GM19397 (cell line): Measurements from ENCODE around the gene BRD9.
"Not testable (repeated sequence)": the region's sequence is repeated elsewhere in the genome, so short reads cannot be mapped to it uniquely, and the experiment has no call there.

Source experiments
- ATAC-seq: cut with Tn5 transposase; IDR thresholded peaks from one replicate; pipeline ENCODE4 v1.9.1; 2021; ENCODE audit warnings: mild to moderate bottlenecking, moderate library complexity; ENCODE audit not compliant: unreplicated experiment

BRD9 gene

GRCh38 chr5:860506-861150 is 32.0 kb downstream of the BRD9 start:
- ATAC-seq = no peak

GRCh38 chr5:859798-860296 is 32.8 kb downstream of the BRD9 start:
- ATAC-seq = no peak

GRCh38 chr5:859391-859790 is 33.2 kb downstream of the BRD9 start:
- no peak for ATAC-seq

GRCh38 chr5:858726-859125 is 33.9 kb downstream of the BRD9 start:
- no peak for ATAC-seq

GRCh38 chr5:856531-857425 is 35.8 kb downstream of the BRD9 start:
- no peak for ATAC-seq

- no peak for ATAC-seq
Measured at GRCh38 chr5:855771-856530, 36.6 kb downstream of the BRD9 start.

- ATAC-seq = no peak
Measured at GRCh38 chr5:854966-855743, 37.4 kb downstream of the BRD9 start.

- no peak for ATAC-seq
Measured at GRCh38 chr5:854217-854616, 38.4 kb downstream of the BRD9 start.

- ATAC-seq = not testable (repeated sequence)
Measured at GRCh38 chr5:853416-854090, 39.0 kb downstream of the BRD9 start.

GRCh38 chr5:852431-853401 is 39.9 kb downstream of the BRD9 start:
- ATAC-seq = no peak

GRCh38 chr5:852018-852417 is 40.6 kb downstream of the BRD9 start:
- ATAC-seq = no peak

- ATAC-seq = no peak
Measured at GRCh38 chr5:851553-851952, 41.0 kb downstream of the BRD9 start.

GRCh38 chr5:851076-851475 is 41.5 kb downstream of the BRD9 start:
- no peak for ATAC-seq

- ATAC-seq = no peak
Measured at GRCh38 chr5:850511-851006, 42.0 kb downstream of the BRD9 start, which contains the start of gene ZDHHC11. Gene ZDHHC11, minus strand, starts transcription at chr5:850986. Its CDS starts 384 bp downstream, at chr5:850602.

- no peak for ATAC-seq
Measured at GRCh38 chr5:849651-850301, 42.8 kb downstream of the BRD9 start.

GRCh38 chr5:848671-849111 is 43.9 kb downstream of the BRD9 start:
- ATAC-seq = no peak

GRCh38 chr5:847736-848135 is 44.9 kb downstream of the BRD9 start:
- ATAC-seq = not testable (repeated sequence)

- ATAC-seq = not testable (repeated sequence)
Measured at GRCh38 chr5:847212-847611, 45.4 kb downstream of the BRD9 start.
